HL-60 (cell line): Measurements from ENCODE around the gene CDK6.
A peak's percentile ranks its signal among the peaks of the same experiment; 100 is the strongest.

Experiments
- DNase-seq, 2 experiments: peaks; one replicate each; pipeline ENCODE4 v3.0.0-alpha.2; 2010 to 2020; ENCODE audit warnings: low read depth in 1 of 2, low spot score in 1 of 2
- H3K27ac ChIP-seq: fragments of 250-450 bp; sonication (Bioruptor Pico); replicated peaks from 2 replicates; pipeline ENCODE4 v1.5.1; 2020; ENCODE audit warnings: mild to moderate bottlenecking, moderate library complexity
- H3K27me3 ChIP-seq: fragments of 250-450 bp; sonication (Bioruptor Pico); 2 replicates; pipeline ENCODE4 v1.5.1; 2021; ENCODE audit warnings: mild to moderate bottlenecking, moderate library complexity; ENCODE audit not compliant: insufficient read depth, poor library complexity, severe bottlenecking
- H3K4me3 ChIP-seq: replicated peaks from 2 replicates; pipeline ENCODE4 v1.5.1; 2011; ENCODE audit warnings: mild to moderate bottlenecking, control low read depth, low read length; ENCODE audit not compliant: insufficient read depth
- GABPA ChIP-seq: IDR thresholded peaks from 2 replicates; pipeline ENCODE4 v1.6.1; 2012; ENCODE audit warnings: low read depth
- POLR2AphosphoS5 ChIP-seq: IDR thresholded peaks from 2 replicates; pipeline ENCODE4 v1.6.1; 2012; ENCODE audit warnings: low read depth
- SPI1 ChIP-seq: IDR thresholded peaks from 2 replicates; pipeline ENCODE4 v1.6.1; 2012; ENCODE audit warnings: low read depth, mild to moderate bottlenecking, borderline replicate concordance
- TF ChIP-seq, protein P1 (sequence below): IDR thresholded peaks from one replicate; pipeline ENCODE4 v1.5.1; 2011; ENCODE audit warnings: low read length, control low read depth, inconsistent platforms; ENCODE audit not compliant: insufficient read depth
- TF ChIP-seq, protein P2 (sequence below): IDR thresholded peaks from 2 replicates; pipeline ENCODE4 v1.6.1; 2012; ENCODE audit warnings: low read depth; ENCODE audit not compliant: insufficient replicate concordance

Gene CDK6

DNA sequence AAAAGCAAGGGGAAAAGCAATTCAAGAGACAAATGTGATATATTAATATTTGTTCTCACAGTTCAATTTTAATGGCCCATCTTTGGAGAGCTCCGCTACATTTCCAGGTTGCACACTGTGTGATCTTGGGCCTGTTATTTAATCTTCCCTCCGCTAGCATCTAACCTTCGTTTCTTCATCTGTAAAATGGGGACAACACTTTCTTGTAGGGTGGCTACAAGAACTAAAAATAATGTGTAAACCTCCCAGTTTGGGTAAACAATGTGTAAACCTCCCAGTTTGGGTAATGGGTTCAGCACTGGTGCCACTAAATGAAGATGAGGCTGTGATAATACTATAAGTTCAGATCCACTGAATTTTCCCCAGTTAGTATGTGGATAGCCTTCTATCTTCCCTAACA lies 99.5 kb downstream of the CDK6 start:
- Histone ChIP-seq H3K4me3 (no peak overlapping the region), H3K27me3 (no peaks in the 10 kb centered on the region), H3K27ac (no peak overlapping the region)
- DNase-seq, result no peak
- TF ChIP-seq, protein P1, sequence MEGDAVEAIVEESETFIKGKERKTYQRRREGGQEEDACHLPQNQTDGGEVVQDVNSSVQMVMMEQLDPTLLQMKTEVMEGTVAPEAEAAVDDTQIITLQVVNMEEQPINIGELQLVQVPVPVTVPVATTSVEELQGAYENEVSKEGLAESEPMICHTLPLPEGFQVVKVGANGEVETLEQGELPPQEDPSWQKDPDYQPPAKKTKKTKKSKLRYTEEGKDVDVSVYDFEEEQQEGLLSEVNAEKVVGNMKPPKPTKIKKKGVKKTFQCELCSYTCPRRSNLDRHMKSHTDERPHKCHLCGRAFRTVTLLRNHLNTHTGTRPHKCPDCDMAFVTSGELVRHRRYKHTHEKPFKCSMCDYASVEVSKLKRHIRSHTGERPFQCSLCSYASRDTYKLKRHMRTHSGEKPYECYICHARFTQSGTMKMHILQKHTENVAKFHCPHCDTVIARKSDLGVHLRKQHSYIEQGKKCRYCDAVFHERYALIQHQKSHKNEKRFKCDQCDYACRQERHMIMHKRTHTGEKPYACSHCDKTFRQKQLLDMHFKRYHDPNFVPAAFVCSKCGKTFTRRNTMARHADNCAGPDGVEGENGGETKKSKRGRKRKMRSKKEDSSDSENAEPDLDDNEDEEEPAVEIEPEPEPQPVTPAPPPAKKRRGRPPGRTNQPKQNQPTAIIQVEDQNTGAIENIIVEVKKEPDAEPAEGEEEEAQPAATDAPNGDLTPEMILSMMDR, result no peak
- TF ChIP-seq POLR2AphosphoS5 (no peak), GABPA (no peak), SPI1 (no peak)

DNA sequence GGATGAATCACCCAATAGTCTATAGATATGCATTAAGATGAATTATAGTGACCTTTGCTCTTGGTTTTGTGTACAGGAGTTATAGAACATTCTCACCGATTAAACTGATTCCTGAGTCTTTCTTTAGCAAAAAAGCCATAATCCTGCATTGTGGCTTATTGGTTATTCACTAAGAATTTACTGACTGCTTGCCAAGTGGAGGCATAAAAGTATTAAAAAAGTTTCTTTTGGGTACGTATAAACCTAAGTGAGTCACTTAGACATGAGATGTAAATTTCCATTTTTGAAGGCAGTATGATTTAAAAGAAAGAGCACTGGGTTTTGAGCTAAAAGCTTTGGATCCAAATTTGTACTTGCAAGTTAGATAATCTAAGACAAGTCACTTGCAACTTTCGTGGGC lies 100.7 kb downstream of the CDK6 start:
- Histone ChIP-seq H3K4me3 (no peak overlapping the region), H3K27me3 (no peaks in the 10 kb centered on the region), H3K27ac (no peak overlapping the region)
- TF ChIP-seq, protein P1, result no peak
- TF ChIP-seq POLR2AphosphoS5, result no peak
- TF ChIP-seq, protein P2, sequence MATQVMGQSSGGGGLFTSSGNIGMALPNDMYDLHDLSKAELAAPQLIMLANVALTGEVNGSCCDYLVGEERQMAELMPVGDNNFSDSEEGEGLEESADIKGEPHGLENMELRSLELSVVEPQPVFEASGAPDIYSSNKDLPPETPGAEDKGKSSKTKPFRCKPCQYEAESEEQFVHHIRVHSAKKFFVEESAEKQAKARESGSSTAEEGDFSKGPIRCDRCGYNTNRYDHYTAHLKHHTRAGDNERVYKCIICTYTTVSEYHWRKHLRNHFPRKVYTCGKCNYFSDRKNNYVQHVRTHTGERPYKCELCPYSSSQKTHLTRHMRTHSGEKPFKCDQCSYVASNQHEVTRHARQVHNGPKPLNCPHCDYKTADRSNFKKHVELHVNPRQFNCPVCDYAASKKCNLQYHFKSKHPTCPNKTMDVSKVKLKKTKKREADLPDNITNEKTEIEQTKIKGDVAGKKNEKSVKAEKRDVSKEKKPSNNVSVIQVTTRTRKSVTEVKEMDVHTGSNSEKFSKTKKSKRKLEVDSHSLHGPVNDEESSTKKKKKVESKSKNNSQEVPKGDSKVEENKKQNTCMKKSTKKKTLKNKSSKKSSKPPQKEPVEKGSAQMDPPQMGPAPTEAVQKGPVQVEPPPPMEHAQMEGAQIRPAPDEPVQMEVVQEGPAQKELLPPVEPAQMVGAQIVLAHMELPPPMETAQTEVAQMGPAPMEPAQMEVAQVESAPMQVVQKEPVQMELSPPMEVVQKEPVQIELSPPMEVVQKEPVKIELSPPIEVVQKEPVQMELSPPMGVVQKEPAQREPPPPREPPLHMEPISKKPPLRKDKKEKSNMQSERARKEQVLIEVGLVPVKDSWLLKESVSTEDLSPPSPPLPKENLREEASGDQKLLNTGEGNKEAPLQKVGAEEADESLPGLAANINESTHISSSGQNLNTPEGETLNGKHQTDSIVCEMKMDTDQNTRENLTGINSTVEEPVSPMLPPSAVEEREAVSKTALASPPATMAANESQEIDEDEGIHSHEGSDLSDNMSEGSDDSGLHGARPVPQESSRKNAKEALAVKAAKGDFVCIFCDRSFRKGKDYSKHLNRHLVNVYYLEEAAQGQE, result no peak
- DNase-seq, result no peak

DNA sequence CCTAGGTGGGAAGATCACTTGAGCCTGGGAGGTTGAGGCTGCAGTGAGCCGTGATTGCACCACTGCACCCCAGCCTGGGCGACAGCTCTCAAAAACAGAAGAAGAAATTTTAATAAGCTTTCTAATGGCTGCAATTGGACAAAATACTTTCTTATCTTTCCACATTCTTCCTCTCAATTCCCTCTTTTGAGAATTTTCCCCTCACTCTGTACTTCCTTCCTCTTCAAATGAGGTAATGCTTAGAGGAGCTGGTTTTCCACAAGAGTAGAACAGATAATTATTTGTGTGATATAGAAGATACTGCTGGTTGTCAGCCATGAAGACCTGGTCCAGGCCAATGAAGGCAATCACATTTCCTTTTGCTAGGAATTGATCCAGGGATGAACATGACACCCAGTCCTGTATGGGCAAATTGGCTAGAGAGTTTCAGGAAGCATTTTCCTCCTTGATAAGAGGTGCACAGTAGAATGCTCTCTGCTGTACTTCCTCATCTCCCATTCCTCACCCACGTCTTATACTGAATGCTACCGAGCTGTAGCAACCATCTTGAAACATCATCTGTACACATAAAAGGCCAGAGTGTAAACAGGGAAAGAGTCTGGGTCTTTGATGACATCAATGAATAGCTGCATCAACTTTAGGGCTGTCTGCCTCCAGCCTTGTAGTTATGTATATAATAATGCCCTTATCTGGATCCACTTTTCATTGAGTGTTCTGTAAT lies 103.9 kb downstream of the CDK6 start:
- TF ChIP-seq POLR2AphosphoS5 (no peak), SPI1 (peak; percentile 31; the same call in 1 of the 2 replicates), GABPA (no peak)
- TF ChIP-seq, protein P1, result no peak
- TF ChIP-seq, protein P2, result no peak
- DNase-seq, result peak in 1 of 2 experiments; percentile 41
- Histone ChIP-seq H3K27me3 (no peaks in the 10 kb centered on the region), H3K4me3 (no peak overlapping the region), H3K27ac (peak overlapping the region; percentile 13; the same call in 1 of the 2 replicates)
